Neural progenitor cell (in vitro differentiated cells): Measurements from ENCODE around the gene CTU2. TPM values are rescaled to one million over a fixed set of nuclear protein-coding genes. Genes with fewer than 3 reads are reported as not detected.

Source experiments
- DNase-seq: peaks from one replicate; pipeline ENCODE4 v3.0.0-alpha.2; 2016; ENCODE audit warnings: low spot score
- H2AFZ ChIP-seq: fragments of 200-600 bp; sonication (generic); replicated peaks from 2 replicates; pipeline ENCODE4 v1.6.1; 2016; ENCODE audit warnings: antibody characterized with exemption
- H3F3A ChIP-seq: fragments of 200-600 bp; sonication (generic); 2 replicates; pipeline ENCODE4 v1.6.1; 2016; ENCODE audit warnings: antibody characterized with exemption, low read depth
- H3K27ac ChIP-seq: fragments of 200-600 bp; sonication (generic); 2 replicates; pipeline ENCODE4 v1.5.1; 2016; ENCODE audit warnings: mild to moderate bottlenecking
- H3K27me3 ChIP-seq: fragments of 200-600 bp; sonication (generic); 2 replicates; pipeline ENCODE4 v1.6.1; 2016; ENCODE audit warnings: mild to moderate bottlenecking, moderate library complexity
- H3K36me3 ChIP-seq: fragments of 200-600 bp; sonication (generic); 2 replicates; pipeline ENCODE4 v1.5.1; 2016
- H3K4me1 ChIP-seq: fragments of 200-600 bp; sonication (generic); 2 replicates; pipeline ENCODE4 v1.6.1; 2016; ENCODE audit warnings: mixed run types
- H3K4me2 ChIP-seq: fragments of 200-600 bp; sonication (generic); 2 replicates; pipeline ENCODE4 v1.6.1; 2016
- H3K4me3 ChIP-seq: fragments of 200-600 bp; sonication (generic); 2 replicates; pipeline ENCODE4 v1.5.1; 2016
- H3K79me2 ChIP-seq: fragments of 200-600 bp; sonication (generic); 2 replicates; pipeline ENCODE4 v1.6.1; 2016; ENCODE audit warnings: low read depth
- H3K9ac ChIP-seq: fragments of 200-600 bp; sonication (generic); 2 replicates; pipeline ENCODE4 v1.6.1; 2016
- H3K9me3 ChIP-seq: fragments of 200-600 bp; sonication (generic); 2 replicates; pipeline ENCODE4 v1.5.1; 2016; ENCODE audit warnings: low read depth
- H4K20me1 ChIP-seq: fragments of 200-600 bp; sonication (generic); 2 replicates; pipeline ENCODE4 v1.6.1; 2016; ENCODE audit warnings: low read depth
- H3K27ac Mint-ChIP-seq: 3 replicates; pipeline ENCODE4 v1.8.0; 2021; ENCODE audit warnings: mixed read lengths
- H3K27me3 Mint-ChIP-seq: 2 replicates; pipeline ENCODE4 v1.8.0; 2022; ENCODE audit warnings: low read depth, mild to moderate bottlenecking, inconsistent platforms, moderate library complexity, mixed read lengths; ENCODE audit not compliant: insufficient read depth
- H3K36me3 Mint-ChIP-seq: 3 replicates; pipeline ENCODE4 v1.8.0; 2021; ENCODE audit warnings: mixed read lengths
- H3K4me1 Mint-ChIP-seq: 3 replicates; pipeline ENCODE4 v1.8.0; 2021; ENCODE audit warnings: mixed read lengths
- H3K4me3 Mint-ChIP-seq: 3 replicates; pipeline ENCODE4 v1.8.0; 2021; ENCODE audit warnings: mild to moderate bottlenecking, moderate library complexity, mixed read lengths
- H3K9me3 Mint-ChIP-seq: 3 replicates; pipeline ENCODE4 v1.8.0; 2020; ENCODE audit warnings: mixed read lengths
- EZH2 ChIP-seq: fragments of 200-600 bp; sonication (generic); IDR thresholded peaks from 2 replicates; pipeline ENCODE4 v1.6.1; 2017; ENCODE audit warnings: antibody characterized with exemption, mild to moderate bottlenecking, moderate library complexity
- EZH2phosphoT487 ChIP-seq: fragments of 200-600 bp; sonication (generic); IDR thresholded peaks from 2 replicates; pipeline ENCODE4 v1.6.1; 2017; ENCODE audit warnings: antibody characterized with exemption
- total RNA-seq: library from RNA; depleted of rRNA; stranded (reverse); fragments of >200 nt; gene quantifications from 2 replicates; pipeline ENCODE4 v1.2.3, GENCODE V29; 2015; ENCODE audit warnings: low replicate concordance
- TF ChIP-seq, protein P1 (sequence below): fragments of 200-600 bp; sonication (generic); IDR thresholded peaks from 2 replicates; pipeline ENCODE4 v1.5.1; 2017; ENCODE audit warnings: antibody characterized with exemption, mild to moderate bottlenecking

CTU2 gene
- total RNA-seq, 1 donor from 2014 or later = 4.7 TPM

DNA sequence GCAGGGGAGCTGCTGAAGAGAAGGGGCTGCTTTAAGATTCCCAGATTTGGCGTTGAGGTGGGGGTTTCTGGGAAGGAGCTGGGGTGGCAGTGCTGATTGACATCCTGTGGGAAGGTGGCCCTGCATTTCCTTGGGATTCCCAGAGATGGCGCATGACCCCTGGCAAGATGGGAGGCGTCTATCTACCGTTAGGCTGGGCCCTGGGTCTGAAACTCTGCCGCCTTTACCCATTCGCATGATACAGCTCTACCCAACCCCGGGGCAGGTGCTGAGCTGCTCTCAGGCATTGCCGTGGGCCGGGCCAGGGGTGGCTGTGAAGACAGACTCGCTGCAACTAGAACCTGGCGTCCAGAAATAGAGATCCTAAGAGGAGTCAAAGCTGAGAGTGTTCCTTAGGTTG, 33.5 kb upstream of the CTU2 start:
- H3K4me2 ChIP-seq = no peak overlapping the region

DNA sequence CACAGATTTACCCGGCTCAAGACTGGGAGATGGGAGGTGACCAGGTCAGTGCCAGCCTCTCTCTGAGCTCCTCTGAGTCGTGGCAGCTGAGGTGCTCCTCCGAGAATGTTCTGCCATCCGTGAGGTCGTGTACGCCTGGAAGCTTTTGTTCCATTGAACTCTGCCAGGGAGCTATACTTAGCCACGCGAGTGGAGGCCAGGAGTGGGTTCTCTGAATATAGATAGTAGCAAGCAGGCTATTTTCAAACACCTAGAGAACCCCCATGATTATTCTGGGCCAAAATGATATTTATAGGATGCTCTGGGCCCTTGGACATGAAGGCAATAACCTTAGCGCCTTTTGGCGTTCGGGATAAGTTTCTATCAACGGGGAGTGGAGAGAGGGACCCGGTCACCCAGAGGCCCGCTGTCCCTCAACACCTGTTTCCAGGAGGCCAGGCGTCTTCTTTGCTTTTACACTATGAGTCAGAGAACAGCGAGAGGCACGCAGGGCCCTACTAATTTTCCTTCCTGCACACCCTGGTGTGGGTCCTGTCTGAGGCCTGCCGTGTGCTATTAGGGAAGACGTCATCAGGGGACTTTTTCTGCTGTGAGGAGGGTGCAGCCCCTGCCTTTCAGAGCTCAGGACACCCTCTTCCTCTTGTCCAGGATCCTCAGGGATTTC, 32.5 kb upstream of the CTU2 start:
- H2AFZ ChIP-seq = no peak overlapping the region
- H3K27ac ChIP-seq = no peak overlapping the region
- no peaks in the 10 kb centered on the region for H4K20me1 ChIP-seq
- H3K4me3 Mint-ChIP-seq = no peak overlapping the region
- DNase-seq = no peak
- H3K9me3 ChIP-seq = no peaks in the 10 kb centered on the region
- no peaks in the 10 kb centered on the region for H3K9me3 Mint-ChIP-seq
- TF ChIP-seq, protein P1, sequence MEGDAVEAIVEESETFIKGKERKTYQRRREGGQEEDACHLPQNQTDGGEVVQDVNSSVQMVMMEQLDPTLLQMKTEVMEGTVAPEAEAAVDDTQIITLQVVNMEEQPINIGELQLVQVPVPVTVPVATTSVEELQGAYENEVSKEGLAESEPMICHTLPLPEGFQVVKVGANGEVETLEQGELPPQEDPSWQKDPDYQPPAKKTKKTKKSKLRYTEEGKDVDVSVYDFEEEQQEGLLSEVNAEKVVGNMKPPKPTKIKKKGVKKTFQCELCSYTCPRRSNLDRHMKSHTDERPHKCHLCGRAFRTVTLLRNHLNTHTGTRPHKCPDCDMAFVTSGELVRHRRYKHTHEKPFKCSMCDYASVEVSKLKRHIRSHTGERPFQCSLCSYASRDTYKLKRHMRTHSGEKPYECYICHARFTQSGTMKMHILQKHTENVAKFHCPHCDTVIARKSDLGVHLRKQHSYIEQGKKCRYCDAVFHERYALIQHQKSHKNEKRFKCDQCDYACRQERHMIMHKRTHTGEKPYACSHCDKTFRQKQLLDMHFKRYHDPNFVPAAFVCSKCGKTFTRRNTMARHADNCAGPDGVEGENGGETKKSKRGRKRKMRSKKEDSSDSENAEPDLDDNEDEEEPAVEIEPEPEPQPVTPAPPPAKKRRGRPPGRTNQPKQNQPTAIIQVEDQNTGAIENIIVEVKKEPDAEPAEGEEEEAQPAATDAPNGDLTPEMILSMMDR = no peak
- TF ChIP-seq EZH2 = no peak
- TF ChIP-seq EZH2phosphoT487 = no peak
- no peak overlapping the region for H3K9ac ChIP-seq
- H3K27me3 Mint-ChIP-seq = peaks cover 2% of the 10 kb centered on the region
- H3K36me3 ChIP-seq = no peaks in the 10 kb centered on the region
- no peaks in the 10 kb centered on the region for H3K36me3 Mint-ChIP-seq
- H3F3A ChIP-seq = no peaks in the 10 kb centered on the region
- no peaks in the 10 kb centered on the region for H3K4me1 ChIP-seq
- H3K79me2 ChIP-seq = no peaks in the 10 kb centered on the region
- H3K4me3 ChIP-seq = no peak overlapping the region
- H3K27me3 ChIP-seq = no peaks in the 10 kb centered on the region
- no peaks in the 10 kb centered on the region for H3K4me1 Mint-ChIP-seq
- no peak overlapping the region for H3K27ac Mint-ChIP-seq
- H3K4me2 ChIP-seq = no peak overlapping the region

More for the DNA sequence above, 33.5 kb upstream of the CTU2 start:
- no peak overlapping the region for H3K9ac ChIP-seq
- no peak overlapping the region for H2AFZ ChIP-seq
- H3K27ac ChIP-seq = no peak overlapping the region
- no peaks in the 10 kb centered on the region for H3K27me3 ChIP-seq
- no peaks in the 10 kb centered on the region for H3K4me1 ChIP-seq
- H3K79me2 ChIP-seq = no peaks in the 10 kb centered on the region
- no peak overlapping the region for H3K4me3 ChIP-seq
- H3K9me3 Mint-ChIP-seq = no peaks in the 10 kb centered on the region
- TF ChIP-seq, protein P1 = peak; percentile 62
- TF ChIP-seq EZH2phosphoT487 = no peak
- H3K4me3 Mint-ChIP-seq = no peak overlapping the region
- H3K27me3 Mint-ChIP-seq = peaks cover 2% of the 10 kb centered on the region
- no peaks in the 10 kb centered on the region for H4K20me1 ChIP-seq
- peaks cover under 1% of the 10 kb centered on the region for H3K4me1 Mint-ChIP-seq
- no peaks in the 10 kb centered on the region for H3F3A ChIP-seq
- no peaks in the 10 kb centered on the region for H3K36me3 ChIP-seq
- H3K9me3 ChIP-seq = no peaks in the 10 kb centered on the region
- no peak overlapping the region for H3K27ac Mint-ChIP-seq
- peaks cover 5% of the 10 kb centered on the region for H3K36me3 Mint-ChIP-seq
- DNase-seq = peak; percentile 74

DNA sequence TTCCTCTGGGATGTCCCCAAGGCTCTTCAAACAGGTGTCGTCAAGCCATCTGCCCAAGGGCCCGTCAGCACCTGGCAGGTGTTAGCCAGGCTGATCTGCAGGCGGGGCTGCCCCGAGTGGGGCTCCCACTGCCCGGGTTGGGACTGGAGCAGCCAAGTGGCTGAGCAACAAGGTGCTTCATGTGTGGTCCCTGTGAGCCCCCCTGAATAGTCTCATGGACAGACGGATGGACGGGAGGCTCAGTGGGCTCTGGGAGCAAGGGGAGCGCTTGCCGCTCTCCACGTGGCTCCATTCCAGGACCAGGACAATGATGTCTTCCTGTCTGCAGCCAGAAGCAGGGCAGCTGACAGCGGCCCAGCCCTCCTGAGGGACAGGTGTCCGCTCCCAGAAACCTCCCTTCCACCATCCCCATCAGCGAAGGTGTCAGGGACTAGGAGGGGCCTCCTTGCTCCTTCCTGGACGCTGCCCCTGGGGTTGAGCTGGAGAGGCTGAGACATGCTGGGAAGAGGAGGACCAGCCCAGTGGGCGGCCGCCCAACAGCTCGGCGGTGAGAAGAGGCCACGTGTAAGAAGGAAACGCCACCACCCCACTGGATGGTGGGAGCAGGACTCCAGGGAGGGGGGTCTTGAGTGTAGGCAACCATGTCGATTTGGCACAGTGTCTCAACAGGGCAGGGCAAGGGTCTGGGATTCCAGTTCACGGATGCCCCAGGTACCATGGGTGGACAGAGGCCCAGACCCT, 29.6 kb upstream of the CTU2 start:
- Histone ChIP-seq H3K9ac (no peak overlapping the region), H3K4me2 (no peak overlapping the region), H3K27ac (no peak overlapping the region), H4K20me1 (no peaks in the 10 kb centered on the region), H3K27me3 (no peaks in the 10 kb centered on the region), H3K9me3 (no peaks in the 10 kb centered on the region), H3F3A (peaks cover 6% of the 10 kb centered on the region), H2AFZ (no peak overlapping the region), H3K36me3 (no peaks in the 10 kb centered on the region), H3K4me1 (no peaks in the 10 kb centered on the region), H3K4me3 (no peak overlapping the region), H3K79me2 (no peaks in the 10 kb centered on the region)
- Mint-ChIP-seq H3K27me3 (peaks cover 5% of the 10 kb centered on the region), H3K4me3 (no peak overlapping the region), H3K9me3 (no peaks in the 10 kb centered on the region), H3K36me3 (no peaks in the 10 kb centered on the region), H3K4me1 (no peaks in the 10 kb centered on the region), H3K27ac (no peak overlapping the region)
- no peak for TF ChIP-seq EZH2phosphoT487
- no peak for TF ChIP-seq EZH2
- TF ChIP-seq, protein P1 = no peak
- DNase-seq = no peak
